ENCODE results near the gene ATOH8. TPM values are rescaled to one million over a fixed set of nuclear protein-coding genes. Genes with fewer than 3 reads are reported as not detected.

Gene ATOH8
- total and polyA plus RNA-seq, 12 donors, result 8.7 to 45.9 (median 17.8) TPM

GRCh38 chr2:85801871-85802270, 48.1 kb downstream of the ATOH8 start:
- 91 to 96% methylated on average over 5 of the region's 5 CpGs for WGBS, 2 donors
- intact Hi-C loops (cut with DNase I), result loop anchor here in 1 of 10 donors (2.0 kb wide), 1 partner anchor 71 kb away; no protein-coding TSS in a partner anchor
- DNase-seq, result no peak

GRCh38 chr2:85802354-85803103, 48.7 kb downstream of the ATOH8 start:
- no peaks in the 10 kb centered on the region for H3K27me3 ChIP-seq
- peaks cover 0 to 27% (median 5%) of the 10 kb centered on the region in 9 donors for H3K4me1 ChIP-seq
- no peak for DNase-seq
- no peak overlapping the region for H3K4me3 ChIP-seq
- intact Hi-C loops (cut with DNase I), result loop anchor here in 1 of 10 donors (2.0 kb wide), 1 partner anchor 72 kb away; no protein-coding TSS in a partner anchor
- no peaks in the 10 kb centered on the region for H3K36me3 ChIP-seq
- peaks cover 0 to 15% (median 4%) of the 10 kb centered on the region in 11 donors for H3K9me3 ChIP-seq
- no peak overlapping the region for H3K27ac ChIP-seq
- no peak for TF ChIP-seq CTCF (IDR thresholded peaks at IDR 0.05)
- ATAC-seq, result no peak
- WGBS, 2 donors, result 87 to 91% methylated on average over 9 of the region's 9 CpGs

More at GRCh38 chr2:85801871-85802270, 48.1 kb downstream of the ATOH8 start:
- TF ChIP-seq CTCF (IDR thresholded peaks at IDR 0.05), result no peak
- Histone ChIP-seq H3K4me3 (no peak overlapping the region), H3K27ac (no peak overlapping the region), H3K36me3 (no peaks in the 10 kb centered on the region), H3K9me3 (peaks cover 0 to 15% (median 4%) of the 10 kb centered on the region in 11 donors), H3K27me3 (no peaks in the 10 kb centered on the region), H3K4me1 (peaks cover 5 to 34% (median 11%) of the 10 kb centered on the region in 9 donors)
- no peak for ATAC-seq

- intact Hi-C loops (cut with DNase I), result loop anchor here in 2 of 10 donors (2.0 kb wide), 3 partner anchors 53 to 75 kb away; no protein-coding TSS in a partner anchor
- ATAC-seq (no peak), DNase-seq (no peak)
- no peaks in the 10 kb centered on the region for H3K36me3 ChIP-seq
- H3K27ac ChIP-seq, result no peak overlapping the region
- no peaks in the 10 kb centered on the region for H3K27me3 ChIP-seq
- TF ChIP-seq CTCF (IDR thresholded peaks at IDR 0.05), result no peak
- H3K4me1 ChIP-seq, result peaks cover 0 to 14% (median 0%) of the 10 kb centered on the region in 9 donors
- 81 to 86% methylated on average over 10 of the region's 10 CpGs for WGBS, 2 donors
- peaks cover 0 to 15% (median 4%) of the 10 kb centered on the region in 11 donors for H3K9me3 ChIP-seq
- no peak overlapping the region for H3K4me3 ChIP-seq
These were observed 50.1 kb downstream of the ATOH8 start for GRCh38 chr2:85803704-85804425.

- WGBS, 2 donors, result 0 to 3% methylated on average over 1 of the region's 1 CpG
- ATAC-seq (peak in 1 of 8 donors; percentile 32), DNase-seq (no peak)
- Histone ChIP-seq H3K27me3 (no peaks in the 10 kb centered on the region), H3K27ac (no peak overlapping the region), H3K36me3 (no peaks in the 10 kb centered on the region), H3K9me3 (peaks cover 0 to 15% (median 4%) of the 10 kb centered on the region in 11 donors), H3K4me1 (peaks cover 0 to 8% (median 0%) of the 10 kb centered on the region in 9 donors), H3K4me3 (no peak overlapping the region)
- TF ChIP-seq CTCF (IDR thresholded peaks at IDR 0.05), result peak; percentile 51 to 72 (median 67)
- intact Hi-C loops (cut with DNase I), result loop anchor here in 1 of 10 donors (2.0 kb wide), 2 partner anchors 54 to 76 kb away; no protein-coding TSS in a partner anchor
These were observed 50.8 kb downstream of the ATOH8 start for GRCh38 chr2:85804583-85804982.
